ENCODE results near the gene HMGN1.
A peak's percentile ranks its signal among the peaks of the same experiment; 100 is the strongest.
"Not testable (repeated sequence)": the region's sequence is repeated elsewhere in the genome, so short reads cannot be mapped to it uniquely, and the experiment has no call there.

Gene HMGN1

DNA sequence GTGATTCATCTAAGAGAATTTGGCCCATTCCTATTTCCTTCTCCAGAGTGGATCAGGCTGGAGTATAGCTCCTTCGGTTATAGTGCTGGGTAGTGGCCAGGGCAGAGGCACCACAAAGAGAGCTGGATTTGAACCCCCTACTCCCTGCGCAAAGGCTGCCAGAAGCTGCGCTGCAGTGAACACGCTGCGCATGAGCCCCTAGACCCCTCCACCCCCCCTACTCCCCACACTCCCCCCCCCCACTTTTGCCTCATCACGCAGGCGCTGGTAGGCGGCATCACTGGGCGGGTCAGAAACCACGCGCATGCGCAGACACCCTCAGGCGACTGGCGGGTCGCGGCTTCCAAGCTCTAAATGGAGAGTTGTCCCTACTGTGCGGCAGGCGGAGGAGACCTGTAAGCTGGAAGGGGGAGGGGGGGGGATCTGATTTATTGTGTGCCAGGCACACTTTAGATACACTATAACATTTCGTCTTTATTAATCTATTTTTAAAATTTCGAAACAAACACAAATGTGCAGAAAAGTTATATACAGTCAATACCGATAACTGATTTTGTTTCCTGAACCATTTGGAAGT is 38.7 kb upstream of the HMGN1 start:
- DNase-seq (ENCODE audit: low read depth): peak; percentile 87
- peak overlapping the region; percentile 65 for H3K4me3 ChIP-seq (replicated peaks; ENCODE audit: low read depth, low read length)

GRCh38 chr21:39386899-39387298 is 38.0 kb upstream of the HMGN1 start:
- TF ChIP-seq, protein P1, sequence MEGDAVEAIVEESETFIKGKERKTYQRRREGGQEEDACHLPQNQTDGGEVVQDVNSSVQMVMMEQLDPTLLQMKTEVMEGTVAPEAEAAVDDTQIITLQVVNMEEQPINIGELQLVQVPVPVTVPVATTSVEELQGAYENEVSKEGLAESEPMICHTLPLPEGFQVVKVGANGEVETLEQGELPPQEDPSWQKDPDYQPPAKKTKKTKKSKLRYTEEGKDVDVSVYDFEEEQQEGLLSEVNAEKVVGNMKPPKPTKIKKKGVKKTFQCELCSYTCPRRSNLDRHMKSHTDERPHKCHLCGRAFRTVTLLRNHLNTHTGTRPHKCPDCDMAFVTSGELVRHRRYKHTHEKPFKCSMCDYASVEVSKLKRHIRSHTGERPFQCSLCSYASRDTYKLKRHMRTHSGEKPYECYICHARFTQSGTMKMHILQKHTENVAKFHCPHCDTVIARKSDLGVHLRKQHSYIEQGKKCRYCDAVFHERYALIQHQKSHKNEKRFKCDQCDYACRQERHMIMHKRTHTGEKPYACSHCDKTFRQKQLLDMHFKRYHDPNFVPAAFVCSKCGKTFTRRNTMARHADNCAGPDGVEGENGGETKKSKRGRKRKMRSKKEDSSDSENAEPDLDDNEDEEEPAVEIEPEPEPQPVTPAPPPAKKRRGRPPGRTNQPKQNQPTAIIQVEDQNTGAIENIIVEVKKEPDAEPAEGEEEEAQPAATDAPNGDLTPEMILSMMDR (IDR thresholded peaks at IDR 0.05; ENCODE audit: low read length, missing control alignments): no peak
- H3K4me3 ChIP-seq (replicated peaks; ENCODE audit: low read depth, low read length): no peak overlapping the region

More for the DNA sequence above, 38.7 kb upstream of the HMGN1 start:
- TF ChIP-seq, protein P1 (IDR thresholded peaks at IDR 0.05; ENCODE audit: low read length, missing control alignments): no peak

DNA sequence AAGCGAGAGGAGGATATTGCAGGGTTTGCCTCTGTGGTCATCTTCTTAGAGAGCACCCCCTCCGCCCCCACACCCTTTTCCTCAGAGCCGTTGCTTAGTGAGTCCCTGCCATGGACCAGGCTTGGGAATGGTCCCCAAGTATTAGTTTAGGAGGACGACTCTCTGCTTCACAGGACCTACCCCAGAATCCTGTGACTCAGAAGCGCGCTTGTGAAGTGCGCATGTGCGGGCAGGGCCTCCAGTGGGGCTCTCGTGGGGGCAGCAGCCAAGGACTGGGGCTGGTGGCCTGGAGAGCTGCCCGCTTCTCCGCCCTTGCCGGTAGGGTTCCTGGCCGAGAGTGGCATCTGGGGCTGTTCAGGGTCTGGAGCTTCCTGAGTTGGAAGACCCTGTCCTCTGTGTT is 37.3 kb upstream of the HMGN1 start:
- peak; percentile 39 for DNase-seq (ENCODE audit: low read depth)
- H3K4me3 ChIP-seq (replicated peaks; ENCODE audit: low read depth, low read length): peak overlapping the region; percentile 46
- TF ChIP-seq, protein P1 (IDR thresholded peaks at IDR 0.05; ENCODE audit: low read length, missing control alignments): no peak

More at GRCh38 chr21:39386899-39387298, 38.0 kb upstream of the HMGN1 start:
- DNase-seq (ENCODE audit: low read depth): no peak

DNA sequence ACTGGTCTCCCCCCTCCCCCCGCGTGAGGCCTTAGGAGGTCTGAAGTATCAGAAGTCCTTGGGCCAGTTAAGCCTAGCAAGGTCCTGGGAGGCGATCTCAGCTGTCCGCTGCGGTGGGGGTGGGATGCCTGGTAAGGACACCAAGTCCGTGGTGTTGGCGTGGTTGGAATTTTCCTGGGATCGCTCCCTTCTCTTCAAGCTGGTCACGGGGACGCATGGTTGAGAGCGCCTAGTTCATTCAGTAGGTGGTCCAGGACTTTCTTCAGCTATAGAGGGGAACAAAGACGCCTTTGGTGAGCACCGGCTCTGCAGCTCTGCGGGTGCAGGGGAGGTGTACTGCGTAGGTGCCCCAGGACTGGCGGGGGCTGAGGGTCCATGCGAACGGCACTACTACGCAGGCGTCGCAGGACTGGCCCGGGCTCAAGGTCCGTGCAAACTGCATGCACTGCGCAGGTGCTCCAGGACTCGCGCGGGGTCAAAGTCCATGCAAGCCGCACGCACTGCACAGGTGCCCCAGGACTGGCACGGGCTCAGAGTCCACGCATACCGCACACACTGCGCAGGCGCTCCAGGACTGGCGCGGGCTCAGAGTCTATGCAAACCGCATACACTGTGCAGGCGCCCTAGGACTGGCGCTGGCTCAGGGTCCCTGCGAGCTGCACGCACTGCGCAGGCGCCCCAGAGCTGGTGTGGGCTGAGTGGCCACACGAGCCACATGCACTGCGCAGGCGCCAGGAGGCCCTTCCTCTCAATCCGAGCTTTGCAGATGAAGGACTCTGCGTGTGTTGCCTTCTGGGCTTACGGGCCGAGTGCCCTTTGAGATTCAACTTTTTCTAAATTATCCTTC is 36.6 kb upstream of the HMGN1 start:
- DNase-seq (ENCODE audit: low read depth): peak; percentile 84
- TF ChIP-seq, protein P1 (IDR thresholded peaks at IDR 0.05; ENCODE audit: low read length, missing control alignments): no peak
- H3K4me3 ChIP-seq (replicated peaks; ENCODE audit: low read depth, low read length): peak overlapping the region; percentile 46

- no peak for DNase-seq (ENCODE audit: low read depth)
- no peak overlapping the region for H3K4me3 ChIP-seq (replicated peaks; ENCODE audit: low read depth, low read length)
- TF ChIP-seq, protein P1 (IDR thresholded peaks at IDR 0.05; ENCODE audit: low read length, missing control alignments): no peak
Measured at GRCh38 chr21:39384674-39385298, 35.9 kb upstream of the HMGN1 start.

GRCh38 chr21:39382096-39382495 is 33.2 kb upstream of the HMGN1 start:
- not testable (repeated sequence) for DNase-seq (ENCODE audit: low read depth)

DNA sequence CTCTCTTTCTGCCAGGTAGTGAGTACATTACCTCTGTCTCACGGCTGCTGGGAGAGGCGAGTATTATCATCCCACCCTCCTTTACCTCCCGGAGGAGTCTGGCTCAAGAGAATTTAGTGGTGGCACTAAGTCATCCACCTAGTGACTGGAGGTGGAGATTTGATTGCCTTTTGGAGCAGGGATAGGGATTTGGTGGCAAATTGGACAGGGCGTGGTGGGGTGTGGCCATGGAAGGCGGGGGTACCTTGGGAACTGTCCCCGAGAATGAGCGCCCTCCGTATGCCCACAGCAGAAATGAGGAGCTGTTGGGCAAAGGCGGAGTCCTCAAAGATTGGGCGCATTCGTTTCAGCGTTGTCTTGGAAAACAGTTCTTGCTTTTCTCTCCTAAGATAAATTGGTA is 32.1 kb upstream of the HMGN1 start:
- TF ChIP-seq, protein P1 (IDR thresholded peaks at IDR 0.05; ENCODE audit: low read length, missing control alignments): no peak
- peak overlapping the region; percentile 94 for H3K4me3 ChIP-seq (replicated peaks; ENCODE audit: low read depth, low read length)
- DNase-seq (ENCODE audit: low read depth): no peak

More at GRCh38 chr21:39382096-39382495, 33.2 kb upstream of the HMGN1 start:
- H3K4me3 ChIP-seq (replicated peaks; ENCODE audit: low read depth, low read length): not testable (repeated sequence)
